ENCODE results near the gene RGS18.

- TF ChIP-seq MAX (IDR thresholded peaks at IDR 0.05; ENCODE audit: low read depth, low read length) (no peak), CTCF (IDR thresholded peaks at IDR 0.05; ENCODE audit: low read depth, low read length) (no peak), POLR2A (IDR thresholded peaks at IDR 0.05; ENCODE audit: extremely low read depth, insufficient read length) (no peak), MYC (IDR thresholded peaks at IDR 0.05; ENCODE audit: low read depth, low read length) (no peak)
These were observed 24.8 kb upstream of the RGS18 start for GRCh38 chr1:192133350-192133926.
